GM10266 (cell line): ENCODE results near the gene UMPS.

ENCODE experiments used
- DNase-seq: peaks from one replicate; pipeline ENCODE4 v3.0.0; 2012; ENCODE audit errors: extremely low spot score
- TF ChIP-seq, protein P1 (sequence below): IDR thresholded peaks from 2 replicates; pipeline ENCODE4 v1.5.1; 2012; ENCODE audit warnings: mild to moderate bottlenecking, low read depth; ENCODE audit not compliant: control insufficient read depth, insufficient read depth; ENCODE audit errors: missing control alignments

The UMPS gene

DNA sequence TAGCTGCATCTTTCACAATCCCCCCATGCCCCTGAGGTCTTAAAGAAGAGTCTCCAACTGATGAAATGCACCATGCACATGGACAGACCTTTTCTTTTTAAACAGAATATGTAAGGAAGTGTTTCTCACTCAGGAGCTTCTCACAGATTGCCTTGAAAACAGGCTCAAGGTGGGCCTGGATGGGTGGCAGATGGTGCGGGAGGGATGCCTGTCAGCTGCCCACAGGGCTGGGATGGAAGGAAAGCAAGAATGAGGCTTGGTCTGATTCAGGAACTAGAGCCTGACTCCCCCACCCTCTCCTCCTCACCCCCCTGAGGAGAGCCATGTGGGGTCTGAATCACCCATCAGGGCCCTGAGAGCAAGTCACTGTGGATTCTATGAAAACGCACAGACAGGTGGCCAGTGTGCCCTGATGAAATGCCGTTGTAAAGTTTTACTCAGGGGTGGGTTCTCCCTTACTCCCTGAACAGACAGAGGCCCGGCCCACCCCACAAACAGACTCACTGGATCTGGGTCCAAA is 67.2 kb downstream of the UMPS start:
- DNase-seq, result no peak
- TF ChIP-seq, protein P1, sequence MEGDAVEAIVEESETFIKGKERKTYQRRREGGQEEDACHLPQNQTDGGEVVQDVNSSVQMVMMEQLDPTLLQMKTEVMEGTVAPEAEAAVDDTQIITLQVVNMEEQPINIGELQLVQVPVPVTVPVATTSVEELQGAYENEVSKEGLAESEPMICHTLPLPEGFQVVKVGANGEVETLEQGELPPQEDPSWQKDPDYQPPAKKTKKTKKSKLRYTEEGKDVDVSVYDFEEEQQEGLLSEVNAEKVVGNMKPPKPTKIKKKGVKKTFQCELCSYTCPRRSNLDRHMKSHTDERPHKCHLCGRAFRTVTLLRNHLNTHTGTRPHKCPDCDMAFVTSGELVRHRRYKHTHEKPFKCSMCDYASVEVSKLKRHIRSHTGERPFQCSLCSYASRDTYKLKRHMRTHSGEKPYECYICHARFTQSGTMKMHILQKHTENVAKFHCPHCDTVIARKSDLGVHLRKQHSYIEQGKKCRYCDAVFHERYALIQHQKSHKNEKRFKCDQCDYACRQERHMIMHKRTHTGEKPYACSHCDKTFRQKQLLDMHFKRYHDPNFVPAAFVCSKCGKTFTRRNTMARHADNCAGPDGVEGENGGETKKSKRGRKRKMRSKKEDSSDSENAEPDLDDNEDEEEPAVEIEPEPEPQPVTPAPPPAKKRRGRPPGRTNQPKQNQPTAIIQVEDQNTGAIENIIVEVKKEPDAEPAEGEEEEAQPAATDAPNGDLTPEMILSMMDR, result no peak
